ENCODE measurements around the gene HEBP2. TPM values are rescaled to one million over a fixed set of nuclear protein-coding genes. Genes with fewer than 3 reads are reported as not detected.
"Not testable (repeated sequence)": the region's sequence is repeated elsewhere in the genome, so short reads cannot be mapped to it uniquely, and the experiment has no call there.

Gene HEBP2
- total RNA-seq, 4 donors from 2014 or later: 8.5 to 80.7 (median 35.1) TPM

GRCh38 chr6:138424004-138424904 lies 20.2 kb downstream of the HEBP2 start:
- no peaks in the 10 kb centered on the region for H3K4me1 ChIP-seq
- DNase-seq: no peak
- H3K36me3 ChIP-seq: no peaks in the 10 kb centered on the region
- no peak overlapping the region for H3K27ac ChIP-seq
- no peaks in the 10 kb centered on the region for H3K9me3 ChIP-seq
- TF ChIP-seq CTCF (IDR thresholded peaks at IDR 0.05) (no peak), POLR2A (IDR thresholded peaks at IDR 0.05) (no peak)
- no peak overlapping the region for H3K4me3 ChIP-seq
- H3K27me3 ChIP-seq: no peaks in the 10 kb centered on the region
- intact Hi-C loops (cut with DNase I; ENCODE audit: low total_unique reads): no loop called here

GRCh38 chr6:138425256-138425655 lies 21.2 kb downstream of the HEBP2 start:
- H3K27me3 ChIP-seq; H3K4me3 ChIP-seq; H3K27ac ChIP-seq; H3K9me3 ChIP-seq; DNase-seq; H3K36me3 ChIP-seq; H3K4me1 ChIP-seq; intact Hi-C loops (cut with DNase I; ENCODE audit: low total_unique reads): not testable (repeated sequence)

- no peak for DNase-seq
- intact Hi-C loops (cut with DNase I; ENCODE audit: low total_unique reads): no loop called here
- H3K27ac ChIP-seq: no peak overlapping the region
- TF ChIP-seq POLR2A (IDR thresholded peaks at IDR 0.05): no peak
- no peak for TF ChIP-seq CTCF (IDR thresholded peaks at IDR 0.05)
- H3K36me3 ChIP-seq: no peaks in the 10 kb centered on the region
- H3K4me3 ChIP-seq: no peak overlapping the region
- no peaks in the 10 kb centered on the region for H3K4me1 ChIP-seq
- no peaks in the 10 kb centered on the region for H3K9me3 ChIP-seq
- no peaks in the 10 kb centered on the region for H3K27me3 ChIP-seq
These were observed 22.6 kb downstream of the HEBP2 start for GRCh38 chr6:138426500-138427123.

- no peaks in the 10 kb centered on the region for H3K9me3 ChIP-seq
- no peaks in the 10 kb centered on the region for H3K27me3 ChIP-seq
- H3K4me1 ChIP-seq: no peaks in the 10 kb centered on the region
- H3K36me3 ChIP-seq: no peaks in the 10 kb centered on the region
- intact Hi-C loops (cut with DNase I; ENCODE audit: low total_unique reads): no loop called here
- H3K4me3 ChIP-seq: no peak overlapping the region
- DNase-seq: no peak
- TF ChIP-seq POLR2A (IDR thresholded peaks at IDR 0.05) (no peak), CTCF (IDR thresholded peaks at IDR 0.05) (no peak)
- no peak overlapping the region for H3K27ac ChIP-seq
These were observed 23.7 kb downstream of the HEBP2 start for GRCh38 chr6:138427701-138428100.

GRCh38 chr6:138428944-138429598 lies 25.0 kb downstream of the HEBP2 start:
- H3K27ac ChIP-seq: no peak overlapping the region
- H3K27me3 ChIP-seq: no peaks in the 10 kb centered on the region
- peak; percentile 40 to 62 (median 50) for TF ChIP-seq CTCF (IDR thresholded peaks at IDR 0.05)
- TF ChIP-seq POLR2A (IDR thresholded peaks at IDR 0.05): no peak
- intact Hi-C loops (cut with DNase I; ENCODE audit: low total_unique reads): no loop called here
- DNase-seq: no peak
- no peaks in the 10 kb centered on the region for H3K36me3 ChIP-seq
- no peaks in the 10 kb centered on the region for H3K9me3 ChIP-seq
- no peak overlapping the region for H3K4me3 ChIP-seq
- no peaks in the 10 kb centered on the region for H3K4me1 ChIP-seq
